HG02610 (cell line): ENCODE results near the gene TLE4.

Experiments used
- ATAC-seq: cut with Tn5 transposase; IDR thresholded peaks from one replicate; pipeline ENCODE4 v1.9.1; 2021; ENCODE audit warnings: mild to moderate bottlenecking, moderate library complexity; ENCODE audit not compliant: unreplicated experiment

Gene TLE4

GRCh38 chr9:79660615-79661014 lies 88.8 kb downstream of the TLE4 start:
- no peak for ATAC-seq

GRCh38 chr9:79661279-79661678 lies 89.5 kb downstream of the TLE4 start:
- no peak for ATAC-seq

- no peak for ATAC-seq
Observed at GRCh38 chr9:79661886-79662536, 90.2 kb downstream of the TLE4 start.

GRCh38 chr9:79662537-79662956 lies 90.8 kb downstream of the TLE4 start:
- ATAC-seq = no peak

DNA sequence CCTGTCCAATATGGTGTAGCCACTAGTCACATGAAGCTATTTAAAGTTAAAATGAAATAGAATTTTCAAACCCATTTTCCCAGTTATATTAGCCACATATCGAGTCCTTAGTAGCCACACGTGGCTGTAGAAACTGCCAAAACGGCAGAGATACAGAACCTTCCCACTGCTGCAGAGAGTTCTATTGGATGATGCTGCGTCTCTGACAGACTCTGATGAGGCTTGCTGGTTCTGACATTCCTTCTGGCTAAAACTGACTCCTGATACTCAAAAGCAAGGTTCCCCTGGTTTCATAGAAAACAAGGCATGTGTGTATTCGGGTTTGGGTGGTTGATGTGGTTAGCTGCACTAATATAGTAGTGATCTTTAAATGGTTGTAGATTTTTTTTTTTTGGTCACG lies 91.5 kb downstream of the TLE4 start:
- ATAC-seq = no peak

DNA sequence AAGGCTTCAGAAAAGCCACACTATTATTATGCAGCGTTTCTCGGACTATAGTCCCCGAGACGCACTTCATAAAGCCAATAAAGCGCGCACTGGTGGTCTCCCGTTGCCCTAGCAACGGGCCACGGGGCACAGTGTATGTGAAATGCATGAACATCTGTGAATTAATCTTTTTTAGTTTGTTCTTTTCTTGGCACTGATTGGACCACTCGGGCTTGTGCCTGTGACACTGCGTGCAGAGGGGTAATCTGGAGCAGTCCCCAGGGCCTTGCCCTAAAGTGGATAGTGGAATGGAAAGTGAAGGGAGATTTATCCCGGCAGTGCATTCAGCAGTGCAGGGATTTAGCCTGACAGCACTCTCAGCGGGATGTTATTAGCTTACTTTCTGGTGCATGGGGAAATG lies 92.1 kb downstream of the TLE4 start:
- no peak for ATAC-seq

DNA sequence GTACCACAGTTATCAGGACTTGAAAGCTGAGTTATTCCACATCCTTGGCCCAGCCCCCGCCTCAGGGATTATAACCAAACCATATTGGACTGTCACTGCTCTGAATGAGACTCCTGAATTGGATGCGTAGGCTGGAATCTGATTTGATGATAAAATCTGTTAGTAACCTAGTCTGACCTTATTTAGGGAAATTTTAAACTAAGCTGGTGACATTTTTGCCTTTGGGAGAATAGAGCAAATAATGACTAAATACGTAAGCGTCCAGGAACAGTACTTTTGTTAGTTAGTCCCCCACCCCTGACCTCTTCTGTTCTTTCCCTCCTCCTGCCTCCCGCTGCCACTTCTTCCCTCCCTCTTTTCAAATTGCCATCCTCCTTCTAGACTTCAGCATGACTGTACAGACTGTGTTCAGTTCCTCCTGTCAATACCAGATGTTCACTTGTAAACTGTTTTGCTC lies 92.6 kb downstream of the TLE4 start:
- no peak for ATAC-seq

GRCh38 chr9:79665369-79665768 lies 93.6 kb downstream of the TLE4 start:
- no peak for ATAC-seq

DNA sequence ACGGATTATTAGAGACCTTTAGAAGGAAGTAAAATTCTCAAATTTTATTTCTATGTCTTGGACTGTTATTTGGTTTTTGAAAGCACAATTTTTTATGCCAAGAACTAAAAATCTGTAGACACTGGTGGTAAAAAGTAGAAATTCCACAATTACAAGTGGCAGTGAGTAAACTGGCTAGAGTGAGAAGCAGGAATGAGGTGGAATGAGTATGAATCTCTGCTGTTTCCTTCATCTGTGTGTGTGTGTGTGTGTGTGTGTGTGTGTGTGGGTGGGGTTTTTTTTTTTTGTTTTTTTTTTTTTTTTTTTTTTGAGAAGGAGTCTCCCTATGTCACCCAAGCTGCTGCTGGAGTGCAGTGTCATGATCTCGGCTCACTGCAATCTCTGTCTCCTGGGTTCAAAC lies 94.2 kb downstream of the TLE4 start:
- ATAC-seq = no peak

- ATAC-seq = no peak
Observed at GRCh38 chr9:79667120-79667519, 95.4 kb downstream of the TLE4 start.

DNA sequence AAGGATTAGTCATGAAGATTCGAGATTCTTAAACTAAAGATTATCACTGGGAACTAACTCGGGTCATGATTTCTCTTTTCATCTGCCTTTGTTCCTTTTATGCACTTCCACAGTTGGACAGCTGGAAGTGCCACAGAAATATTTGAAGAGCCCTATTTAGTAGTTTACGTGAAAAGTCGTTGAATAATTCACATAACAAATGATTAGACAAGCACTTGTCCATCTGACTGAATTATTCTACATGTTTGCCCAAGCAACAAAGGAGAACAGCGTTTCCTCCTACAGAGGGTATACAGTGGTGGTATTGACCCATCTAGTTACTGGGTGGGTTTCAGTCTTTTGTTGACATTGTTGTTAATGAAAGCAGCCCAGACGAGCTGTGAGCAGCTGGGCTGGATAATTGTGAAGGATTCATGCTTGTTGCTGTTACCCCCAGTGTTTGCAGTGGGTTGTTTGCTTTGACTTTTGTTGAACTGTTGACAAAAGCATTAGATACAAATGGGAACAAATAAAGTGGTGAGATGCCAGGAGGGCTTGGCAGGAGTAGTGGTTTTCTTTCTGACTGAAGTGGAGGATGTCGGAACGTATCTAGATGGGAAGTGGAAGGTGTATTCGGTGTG lies 96.2 kb downstream of the TLE4 start:
- ATAC-seq = no peak

GRCh38 chr9:79668956-79669355 lies 97.2 kb downstream of the TLE4 start:
- no peak for ATAC-seq

- ATAC-seq = no peak
Observed at GRCh38 chr9:79670269-79670961, 98.7 kb downstream of the TLE4 start.

GRCh38 chr9:79671558-79671957 lies 99.8 kb downstream of the TLE4 start:
- no peak for ATAC-seq

DNA sequence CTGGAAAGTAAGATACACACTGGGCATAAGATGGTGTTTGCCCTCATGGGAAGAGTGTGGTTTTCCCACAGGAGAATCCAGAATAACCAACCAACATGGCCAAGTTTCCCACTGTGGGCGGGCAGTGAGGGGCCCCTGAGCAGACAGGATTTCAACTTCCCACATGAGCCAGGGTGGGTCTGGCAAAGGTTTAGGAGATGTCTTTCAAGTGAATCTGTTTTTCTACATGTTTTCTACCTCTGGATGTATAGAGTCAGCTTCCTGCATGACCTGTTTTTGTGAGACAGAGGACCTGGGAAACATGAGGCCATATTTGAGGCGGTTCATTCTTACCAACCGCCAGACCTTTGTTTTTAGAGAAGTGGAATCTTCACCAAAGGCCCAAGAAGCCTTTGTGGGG lies 100.5 kb downstream of the TLE4 start:
- no peak for ATAC-seq

GRCh38 chr9:79672891-79673290 lies 101.1 kb downstream of the TLE4 start:
- ATAC-seq = no peak

DNA sequence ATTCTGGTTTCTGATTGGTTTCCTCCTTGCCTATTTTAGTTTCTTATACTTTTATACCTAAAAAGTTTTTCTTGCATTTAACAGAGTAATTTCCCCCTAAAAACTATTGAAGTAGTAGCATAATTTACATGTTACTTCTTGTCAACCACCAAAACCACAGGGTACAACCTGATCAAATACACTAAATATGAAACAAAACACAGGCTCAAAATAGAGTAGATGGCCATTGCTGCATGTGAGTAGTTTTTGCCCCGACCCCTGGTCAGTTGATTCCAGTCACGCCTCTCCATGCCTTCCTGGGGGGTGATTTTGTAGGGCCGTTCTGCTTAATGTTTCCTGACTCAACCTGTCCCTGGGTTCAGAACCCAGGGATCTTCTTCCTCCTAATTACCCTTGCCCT lies 101.8 kb downstream of the TLE4 start:
- ATAC-seq = peak; percentile 84

DNA sequence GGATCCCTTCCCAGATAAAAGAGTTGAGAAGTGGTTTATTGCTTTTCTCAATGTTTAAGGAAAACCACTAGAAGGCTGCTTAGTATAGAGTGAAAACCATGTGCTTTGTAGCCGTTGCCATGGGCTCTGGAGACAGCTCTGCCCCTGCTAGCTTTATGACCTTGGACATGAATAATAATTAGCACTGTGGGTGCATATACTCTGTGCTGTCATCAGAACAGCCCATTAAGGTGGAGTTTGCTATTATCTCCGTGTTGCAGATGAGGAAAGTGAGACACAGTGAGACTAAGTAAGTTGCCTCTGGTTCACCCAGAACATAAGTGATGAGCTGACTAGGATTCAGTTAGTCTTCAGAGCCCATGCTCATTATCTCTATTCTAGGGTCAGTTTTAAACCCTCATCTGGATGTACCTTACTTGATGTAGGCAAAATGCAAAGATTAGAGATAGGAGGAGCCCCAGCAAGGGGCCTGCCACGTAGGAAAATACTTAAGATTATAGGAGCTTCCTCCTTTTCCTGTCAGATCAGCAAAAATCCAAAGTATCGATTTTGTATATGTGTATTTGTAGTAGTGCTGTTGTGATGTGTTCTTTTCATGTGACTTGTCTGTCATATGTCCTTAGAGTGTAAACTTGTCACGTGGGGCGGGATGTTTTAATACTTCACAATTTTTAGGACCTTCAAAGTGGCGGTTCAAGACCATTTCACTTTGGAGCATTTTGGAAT lies 102.5 kb downstream of the TLE4 start:
- peak; percentile 52 for ATAC-seq

- no peak for ATAC-seq
Observed at GRCh38 chr9:79681576-79681975, 109.8 kb downstream of the TLE4 start.

DNA sequence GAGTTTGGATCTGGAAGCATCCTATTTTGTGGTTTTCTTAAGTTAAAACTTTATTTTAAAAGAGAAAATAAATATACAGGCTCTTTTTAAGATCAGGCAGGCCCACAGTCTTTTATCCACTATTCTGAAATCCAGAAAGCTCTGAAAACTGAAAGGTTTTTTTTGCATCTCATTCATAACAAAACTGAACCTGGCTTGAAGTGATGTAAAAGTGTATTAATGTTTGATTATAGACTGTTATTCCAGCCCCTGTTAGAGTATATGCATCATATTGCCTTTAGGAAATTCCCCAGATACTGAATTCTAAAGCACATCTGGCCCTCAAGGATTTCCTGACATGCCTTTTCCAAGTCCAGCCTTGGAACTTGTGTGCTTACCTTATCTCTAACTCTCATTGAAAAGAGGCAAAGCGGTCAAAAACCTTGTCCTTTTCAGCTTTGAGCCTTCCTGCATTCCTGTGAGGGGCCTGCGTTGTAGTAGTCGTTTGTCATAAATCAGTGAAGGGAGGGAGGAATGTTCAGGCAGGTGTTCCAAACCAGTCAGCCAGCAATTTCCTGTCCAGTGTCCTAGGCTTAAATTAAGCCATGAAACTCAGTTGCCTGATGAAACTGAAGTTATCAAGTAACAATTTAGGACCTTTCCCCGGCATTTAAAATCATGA lies 110.4 kb downstream of the TLE4 start:
- peak; percentile 67 for ATAC-seq

DNA sequence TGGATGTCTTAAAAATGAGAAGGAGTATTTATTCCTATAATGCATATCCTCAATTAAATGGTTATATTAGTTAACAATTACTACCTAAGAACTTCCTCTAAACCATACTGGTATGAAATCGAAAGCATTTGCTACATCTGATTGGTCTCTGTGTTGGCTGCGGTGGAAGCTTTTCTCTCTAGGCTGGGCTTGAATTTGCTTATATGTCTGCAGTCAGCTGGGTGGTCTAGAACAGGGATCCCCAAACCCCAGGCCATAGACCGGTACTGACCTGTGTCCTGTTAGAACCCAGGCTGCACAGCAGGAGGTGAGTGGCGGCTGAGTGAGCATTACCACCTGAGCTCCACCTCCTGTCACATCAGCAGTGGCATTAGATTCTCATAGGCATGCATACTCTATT lies 112.3 kb downstream of the TLE4 start:
- ATAC-seq = no peak
